HepG2 (cell line): Measurements from ENCODE around the gene ZC3H18. TPM values are rescaled to one million over a fixed set of nuclear protein-coding genes. Genes with fewer than 3 reads are reported as not detected.
A peak's percentile ranks its signal among the peaks of the same experiment; 100 is the strongest.

ENCODE experiments used
- CENPX ChIP-seq: sonication (generic); formaldehyde crosslinking; IDR thresholded peaks from 2 replicates; pipeline ENCODE4 v1.9.0; 2021; ENCODE audit warnings: mild to moderate bottlenecking, missing genetic modification reagents, moderate library complexity
- HNF4A ChIP-seq: sonication (generic); formaldehyde crosslinking; IDR thresholded peaks from 2 replicates; pipeline ENCODE4 v1.4.0; 2020; ENCODE audit warnings: missing genetic modification reagents
- HNRNPL ChIP-seq: fragments of 200-400 bp; formaldehyde crosslinking; IDR thresholded peaks from 2 replicates; pipeline ENCODE4 v1.6.1; 2017; ENCODE audit warnings: mild to moderate bottlenecking, low read depth, low read length
- KDM4B ChIP-seq: sonication (generic); formaldehyde crosslinking; IDR thresholded peaks from 2 replicates; pipeline ENCODE4 v1.4.0; 2020; ENCODE audit warnings: missing genetic modification reagents
- KLF16 ChIP-seq, 2 experiments: sonication (generic) in 1 of 2; formaldehyde crosslinking in 1 of 2; IDR thresholded peaks; 2 replicates each; pipeline versions ENCODE4 v1.6.1 to v1.8.0; 2016 to 2023; ENCODE audit warnings: missing genetic modification reagents in 2 of 2, missing compliant biosample characterization in 1 of 2
- SALL2 ChIP-seq: sonication (generic); formaldehyde crosslinking; IDR thresholded peaks from 2 replicates; pipeline ENCODE4 v1.8.1; 2023; ENCODE audit warnings: mild to moderate bottlenecking, missing genetic modification reagents, inconsistent platforms
- SRSF1 ChIP-seq: fragments of 200-400 bp; formaldehyde crosslinking; optimal IDR thresholded peaks from 2 replicates; pipeline ENCODE3; 2017; ENCODE audit warnings: mild to moderate bottlenecking, low read depth, low read length, moderate library complexity
- THYN1 ChIP-seq: sonication (generic); formaldehyde crosslinking; IDR thresholded peaks from 2 replicates; pipeline ENCODE4 v1.8.1; 2023; ENCODE audit warnings: low read depth, mild to moderate bottlenecking, moderate library complexity, missing genetic modification reagents, borderline replicate concordance
- U2AF2 ChIP-seq: fragments of 200-400 bp; formaldehyde crosslinking; IDR thresholded peaks from 2 replicates; pipeline ENCODE4 v1.6.1; 2017; ENCODE audit warnings: low read depth, mild to moderate bottlenecking, low read length
- XRCC5 ChIP-seq: fragments of 200-400 bp; formaldehyde crosslinking; optimal IDR thresholded peaks from 2 replicates; pipeline ENCODE3; 2017; ENCODE audit warnings: mild to moderate bottlenecking, low read length
- ZFP36L2 ChIP-seq: sonication (generic); formaldehyde crosslinking; IDR thresholded peaks from 2 replicates; pipeline ENCODE4 v1.4.0; 2020; ENCODE audit warnings: missing genetic modification reagents
- ZNF17 ChIP-seq: sonication (generic); formaldehyde crosslinking; IDR thresholded peaks from 2 replicates; pipeline ENCODE4 v1.5.0; 2020; ENCODE audit warnings: mild to moderate bottlenecking, missing genetic modification reagents
- ZNF460 ChIP-seq: sonication (generic); formaldehyde crosslinking; IDR thresholded peaks from 2 replicates; pipeline ENCODE4 v1.5.1; 2020; ENCODE audit warnings: missing genetic modification reagents, mild to moderate bottlenecking, borderline replicate concordance
- ZNF589 ChIP-seq: sonication (generic); formaldehyde crosslinking; conservative IDR thresholded peaks from 2 replicates; pipeline ENCODE4 v1.8.0; 2022; ENCODE audit warnings: mild to moderate bottlenecking, moderate library complexity, missing genetic modification reagents
- ZNF775 ChIP-seq: sonication (generic); formaldehyde crosslinking; IDR thresholded peaks from 2 replicates; pipeline ENCODE4 v1.4.0; 2020; ENCODE audit warnings: missing genetic modification reagents, mild to moderate bottlenecking, moderate library complexity, borderline replicate concordance
- ZNF879 ChIP-seq: sonication (generic); formaldehyde crosslinking; IDR thresholded peaks from 2 replicates; pipeline ENCODE4 v1.8.1; 2023; ENCODE audit warnings: missing genetic modification reagents
- polyA plus RNA-seq, 8 experiments: library from polyadenylated mRNA; depleted of rRNA in 3 of 8; stranded (reverse) in 7 of 8; unstranded in 1 of 8; fragments of >200 nt; fragmentation: Illumina TruSeq in 4 of 8; extraction: Trizol in 4 of 8; gene quantifications; 2 replicates each; pipeline versions ENCODE4 v1.2.1 to v1.2.3, GENCODE V29; 2011 to 2016; ENCODE audit warnings: low read depth in 4 of 8, missing spikeins in 1 of 8, mixed read lengths in 1 of 8; ENCODE audit not compliant: insufficient read depth in 1 of 8
- total RNA-seq, 5 experiments: library from RNA; depleted of rRNA; stranded (reverse); fragments of >200 nt; fragmentation: Illumina TruSeq; extraction: Trizol; gene quantifications; 2 replicates each; pipeline ENCODE4 v1.2.3, GENCODE V29; 2016; ENCODE audit warnings: low read depth in 1 of 5
- TF ChIP-seq, protein P1 (sequence below): sonication (generic); formaldehyde crosslinking; IDR thresholded peaks from 2 replicates; pipeline ENCODE4 v1.8.1; 2022; ENCODE audit warnings: low read depth, mild to moderate bottlenecking, missing genetic modification reagents
- TF ChIP-seq, protein P2 (sequence below): IDR thresholded peaks from 2 replicates; pipeline ENCODE4 v1.6.1; 2012; ENCODE audit warnings: low read depth, low read length, improper control_type of control experiment
- TF ChIP-seq, protein P3 (sequence below): sonication (generic); formaldehyde crosslinking; IDR thresholded peaks from 2 replicates; pipeline ENCODE4 v1.4.0; 2020; ENCODE audit warnings: missing genetic modification reagents
- TF ChIP-seq, protein P4 (sequence below): IDR thresholded peaks from 2 replicates; pipeline ENCODE4 v1.6.1; 2016; ENCODE audit warnings: mild to moderate bottlenecking, missing biosample characterization, missing genetic modification reagents
- TF ChIP-seq, protein P5 (sequence below): IDR thresholded peaks from 2 replicates; pipeline ENCODE4 v1.6.1; 2012; ENCODE audit warnings: low read length, improper control_type of control experiment

Gene ZC3H18
- total and polyA plus RNA-seq, 2 of the 13 experiments (the other 11 are each of a cell fraction or from before 2014, with no cell fraction given), result 11.2 to 27.4 TPM

DNA sequence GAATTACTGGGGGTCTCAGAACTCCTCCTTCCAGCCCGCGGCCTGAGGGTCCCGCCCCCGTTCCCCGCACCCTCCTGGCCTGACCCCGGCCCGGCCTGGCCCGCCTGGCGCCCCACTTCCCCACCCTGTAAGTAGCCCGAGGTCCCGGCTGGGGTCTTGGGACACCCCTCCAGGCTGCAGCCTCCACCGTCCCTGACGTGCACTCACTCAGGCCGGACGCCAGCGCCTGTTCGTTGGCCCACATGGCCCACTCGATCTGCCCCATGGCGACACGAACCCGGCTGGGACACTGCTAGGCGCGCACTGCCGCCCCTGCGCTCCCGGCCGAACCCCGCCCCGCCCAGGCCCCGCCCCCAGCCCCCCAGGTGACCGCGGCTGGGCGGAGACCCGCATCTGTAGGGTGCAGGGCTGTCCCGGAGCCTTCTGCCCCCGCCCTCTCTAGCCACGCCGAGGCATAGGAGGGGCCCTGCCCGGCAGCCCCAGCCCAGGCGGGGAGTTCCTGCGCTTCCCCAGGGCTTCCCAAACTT lies 80.6 kb downstream of the ZC3H18 start, which contains the start of gene CYBA (continued):
- TF ChIP-seq, protein P1, sequence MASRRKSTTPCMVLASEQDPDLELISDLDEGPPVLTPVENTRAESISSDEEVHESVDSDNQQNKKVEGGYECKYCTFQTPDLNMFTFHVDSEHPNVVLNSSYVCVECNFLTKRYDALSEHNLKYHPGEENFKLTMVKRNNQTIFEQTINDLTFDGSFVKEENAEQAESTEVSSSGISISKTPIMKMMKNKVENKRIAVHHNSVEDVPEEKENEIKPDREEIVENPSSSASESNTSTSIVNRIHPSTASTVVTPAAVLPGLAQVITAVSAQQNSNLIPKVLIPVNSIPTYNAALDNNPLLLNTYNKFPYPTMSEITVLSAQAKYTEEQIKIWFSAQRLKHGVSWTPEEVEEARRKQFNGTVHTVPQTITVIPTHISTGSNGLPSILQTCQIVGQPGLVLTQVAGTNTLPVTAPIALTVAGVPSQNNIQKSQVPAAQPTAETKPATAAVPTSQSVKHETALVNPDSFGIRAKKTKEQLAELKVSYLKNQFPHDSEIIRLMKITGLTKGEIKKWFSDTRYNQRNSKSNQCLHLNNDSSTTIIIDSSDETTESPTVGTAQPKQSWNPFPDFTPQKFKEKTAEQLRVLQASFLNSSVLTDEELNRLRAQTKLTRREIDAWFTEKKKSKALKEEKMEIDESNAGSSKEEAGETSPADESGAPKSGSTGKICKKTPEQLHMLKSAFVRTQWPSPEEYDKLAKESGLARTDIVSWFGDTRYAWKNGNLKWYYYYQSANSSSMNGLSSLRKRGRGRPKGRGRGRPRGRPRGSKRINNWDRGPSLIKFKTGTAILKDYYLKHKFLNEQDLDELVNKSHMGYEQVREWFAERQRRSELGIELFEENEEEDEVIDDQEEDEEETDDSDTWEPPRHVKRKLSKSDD (CRISPR knock-in tag), result no peak
- TF ChIP-seq CENPX (CRISPR knock-in tag) (no peak), HNF4A (CRISPR knock-in tag) (no peak), ZNF17 (CRISPR knock-in tag) (no peak), ZNF879 (no peak), ZNF589 (CRISPR knock-in tag) (no peak), SALL2 (peak; percentile 80; the same call in 1 of the 2 replicates), ZNF460 (no peak), SRSF1 (no peak), KLF16 (CRISPR knock-in tag; IDR thresholded peaks at IDR 0.05) (0 out of 4 replicates have a peak, but pooled peaks of 1 of the 2 experiments have one; percentile 4), XRCC5 (no peak), U2AF2 (no peak), HNRNPL (no peak), ZFP36L2 (no peak; the same call in 1 of the 2 replicates), KDM4B (CRISPR knock-in tag) (peak; percentile 71; the same call in 1 of the 2 replicates), ZNF775 (CRISPR knock-in tag) (no peak), THYN1 (no peak)
- TF ChIP-seq, protein P2, sequence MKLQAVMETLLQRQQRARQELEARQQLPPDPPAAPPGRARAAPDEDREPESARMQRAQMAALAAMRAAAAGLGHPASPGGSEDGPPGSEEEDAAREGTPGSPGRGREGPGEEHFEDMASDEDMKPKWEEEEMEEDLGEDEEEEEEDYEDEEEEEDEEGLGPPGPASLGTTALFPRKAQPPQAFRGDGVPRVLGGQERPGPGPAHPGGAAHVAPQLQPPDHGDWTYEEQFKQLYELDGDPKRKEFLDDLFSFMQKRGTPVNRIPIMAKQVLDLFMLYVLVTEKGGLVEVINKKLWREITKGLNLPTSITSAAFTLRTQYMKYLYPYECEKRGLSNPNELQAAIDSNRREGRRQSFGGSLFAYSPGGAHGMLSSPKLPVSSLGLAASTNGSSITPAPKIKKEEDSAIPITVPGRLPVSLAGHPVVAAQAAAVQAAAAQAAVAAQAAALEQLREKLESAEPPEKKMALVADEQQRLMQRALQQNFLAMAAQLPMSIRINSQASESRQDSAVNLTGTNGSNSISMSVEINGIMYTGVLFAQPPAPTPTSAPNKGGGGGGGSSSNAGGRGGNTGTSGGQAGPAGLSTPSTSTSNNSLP, result no peak
- TF ChIP-seq, protein P3, sequence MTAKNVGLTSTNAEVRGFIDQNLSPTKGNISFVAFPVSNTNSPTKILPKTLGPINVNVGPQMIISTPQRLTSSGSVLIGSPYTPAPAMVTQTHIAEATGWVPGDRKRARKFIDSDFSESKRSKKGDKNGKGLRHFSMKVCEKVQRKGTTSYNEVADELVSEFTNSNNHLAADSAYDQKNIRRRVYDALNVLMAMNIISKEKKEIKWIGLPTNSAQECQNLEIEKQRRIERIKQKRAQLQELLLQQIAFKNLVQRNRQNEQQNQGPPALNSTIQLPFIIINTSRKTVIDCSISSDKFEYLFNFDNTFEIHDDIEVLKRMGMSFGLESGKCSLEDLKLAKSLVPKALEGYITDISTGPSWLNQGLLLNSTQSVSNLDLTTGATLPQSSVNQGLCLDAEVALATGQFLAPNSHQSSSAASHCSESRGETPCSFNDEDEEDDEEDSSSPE (CRISPR knock-in tag), result peak; percentile 47; the same call in 1 of the 2 replicates
- TF ChIP-seq, protein P4, sequence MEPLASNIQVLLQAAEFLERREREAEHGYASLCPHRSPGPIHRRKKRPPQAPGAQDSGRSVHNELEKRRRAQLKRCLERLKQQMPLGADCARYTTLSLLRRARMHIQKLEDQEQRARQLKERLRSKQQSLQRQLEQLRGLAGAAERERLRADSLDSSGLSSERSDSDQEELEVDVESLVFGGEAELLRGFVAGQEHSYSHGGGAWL, result peak; percentile 76
- TF ChIP-seq, protein P5, sequence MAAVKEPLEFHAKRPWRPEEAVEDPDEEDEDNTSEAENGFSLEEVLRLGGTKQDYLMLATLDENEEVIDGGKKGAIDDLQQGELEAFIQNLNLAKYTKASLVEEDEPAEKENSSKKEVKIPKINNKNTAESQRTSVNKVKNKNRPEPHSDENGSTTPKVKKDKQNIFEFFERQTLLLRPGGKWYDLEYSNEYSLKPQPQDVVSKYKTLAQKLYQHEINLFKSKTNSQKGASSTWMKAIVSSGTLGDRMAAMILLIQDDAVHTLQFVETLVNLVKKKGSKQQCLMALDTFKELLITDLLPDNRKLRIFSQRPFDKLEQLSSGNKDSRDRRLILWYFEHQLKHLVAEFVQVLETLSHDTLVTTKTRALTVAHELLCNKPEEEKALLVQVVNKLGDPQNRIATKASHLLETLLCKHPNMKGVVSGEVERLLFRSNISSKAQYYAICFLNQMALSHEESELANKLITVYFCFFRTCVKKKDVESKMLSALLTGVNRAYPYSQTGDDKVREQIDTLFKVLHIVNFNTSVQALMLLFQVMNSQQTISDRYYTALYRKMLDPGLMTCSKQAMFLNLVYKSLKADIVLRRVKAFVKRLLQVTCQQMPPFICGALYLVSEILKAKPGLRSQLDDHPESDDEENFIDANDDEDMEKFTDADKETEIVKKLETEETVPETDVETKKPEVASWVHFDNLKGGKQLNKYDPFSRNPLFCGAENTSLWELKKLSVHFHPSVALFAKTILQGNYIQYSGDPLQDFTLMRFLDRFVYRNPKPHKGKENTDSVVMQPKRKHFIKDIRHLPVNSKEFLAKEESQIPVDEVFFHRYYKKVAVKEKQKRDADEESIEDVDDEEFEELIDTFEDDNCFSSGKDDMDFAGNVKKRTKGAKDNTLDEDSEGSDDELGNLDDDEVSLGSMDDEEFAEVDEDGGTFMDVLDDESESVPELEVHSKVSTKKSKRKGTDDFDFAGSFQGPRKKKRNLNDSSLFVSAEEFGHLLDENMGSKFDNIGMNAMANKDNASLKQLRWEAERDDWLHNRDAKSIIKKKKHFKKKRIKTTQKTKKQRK, result no peak
